ENCODE measurements around the gene UGT1A7. TPM values are rescaled to one million over a fixed set of nuclear protein-coding genes. Genes with fewer than 3 reads are reported as not detected.
A peak's percentile ranks its signal among the peaks of the same experiment; 100 is the strongest.
"Not testable (repeated sequence)": the region's sequence is repeated elsewhere in the genome, so short reads cannot be mapped to it uniquely, and the experiment has no call there.

The UGT1A7 gene
- total RNA-seq, 1 donor from 2014 or later: not detected

- intact Hi-C loops (cut with micrococcal nuclease): no loop called here
- Mint-ChIP-seq H3K4me3 (no peak overlapping the region), H3K27me3 (ENCODE audit: insufficient read depth) (peaks cover 9% of the 10 kb centered on the region), H3K36me3 (ENCODE audit: low read depth) (no peaks in the 10 kb centered on the region), H3K27ac (no peak overlapping the region), H3K9me3 (no peaks in the 10 kb centered on the region), H3K4me1 (ENCODE audit: low read depth) (no peaks in the 10 kb centered on the region)
- no peak for DNase-seq (ENCODE audit: low spot score)
Measured at GRCh38 chr2:233707940-233708644, 26.4 kb downstream of the UGT1A7 start.

- intact Hi-C loops (cut with micrococcal nuclease): no loop called here
- Mint-ChIP-seq H3K36me3 (ENCODE audit: low read depth) (no peaks in the 10 kb centered on the region), H3K4me3 (no peak overlapping the region), H3K9me3 (no peaks in the 10 kb centered on the region), H3K4me1 (ENCODE audit: low read depth) (no peaks in the 10 kb centered on the region), H3K27ac (no peak overlapping the region), H3K27me3 (ENCODE audit: insufficient read depth) (peaks cover 12% of the 10 kb centered on the region)
- DNase-seq (ENCODE audit: low spot score): no peak
Measured at GRCh38 chr2:233708942-233709341, 27.2 kb downstream of the UGT1A7 start.

- intact Hi-C loops (cut with micrococcal nuclease): loop anchor here (2.0 to 5.0 kb wide), 2 partner anchors 307 to 1104 kb away; no protein-coding TSS in a partner anchor
- Mint-ChIP-seq H3K4me3 (no peak overlapping the region), H3K27me3 (ENCODE audit: insufficient read depth) (peaks cover 11% of the 10 kb centered on the region), H3K4me1 (ENCODE audit: low read depth) (no peaks in the 10 kb centered on the region), H3K36me3 (ENCODE audit: low read depth) (no peaks in the 10 kb centered on the region), H3K9me3 (no peaks in the 10 kb centered on the region), H3K27ac (no peak overlapping the region)
- DNase-seq (ENCODE audit: low spot score): peak; percentile 40
Measured at GRCh38 chr2:233711312-233712008, 29.8 kb downstream of the UGT1A7 start.

- no peaks in the 10 kb centered on the region for H3K9me3 Mint-ChIP-seq
- peaks cover 11% of the 10 kb centered on the region for H3K27me3 Mint-ChIP-seq (ENCODE audit: insufficient read depth)
- DNase-seq (ENCODE audit: low spot score): no peak
- H3K36me3 Mint-ChIP-seq (ENCODE audit: low read depth): no peaks in the 10 kb centered on the region
- H3K4me1 Mint-ChIP-seq (ENCODE audit: low read depth): no peaks in the 10 kb centered on the region
- H3K4me3 Mint-ChIP-seq: no peak within 1 kb of the TSS
- no peak within 1 kb of the TSS for H3K27ac Mint-ChIP-seq
- intact Hi-C loops (cut with micrococcal nuclease): loop anchor here (5.0 kb wide), 1 partner anchor 1105 kb away; no protein-coding TSS in a partner anchor
Measured at GRCh38 chr2:233712611-233713261, 31.0 kb downstream of the UGT1A7 start, which contains the start of gene UGT1A5. TSS of gene UGT1A5 (plus strand) at chr2:233712907. CDS start at chr2:233712992, 85 bp downstream.

GRCh38 chr2:233713262-233713615, 31.5 kb downstream of the UGT1A7 start:
- peaks cover 13% of the 10 kb centered on the region for H3K27me3 Mint-ChIP-seq (ENCODE audit: insufficient read depth)
- intact Hi-C loops (cut with micrococcal nuclease): loop anchor here (5.0 kb wide), 1 partner anchor 1106 kb away; no protein-coding TSS in a partner anchor
- H3K27ac Mint-ChIP-seq: no peak overlapping the region
- H3K36me3 Mint-ChIP-seq (ENCODE audit: low read depth): no peaks in the 10 kb centered on the region
- no peaks in the 10 kb centered on the region for H3K4me1 Mint-ChIP-seq (ENCODE audit: low read depth)
- no peak overlapping the region for H3K4me3 Mint-ChIP-seq
- DNase-seq (ENCODE audit: low spot score): no peak
- no peaks in the 10 kb centered on the region for H3K9me3 Mint-ChIP-seq

GRCh38 chr2:233714121-233714520, 32.4 kb downstream of the UGT1A7 start:
- H3K9me3 Mint-ChIP-seq: no peaks in the 10 kb centered on the region
- DNase-seq (ENCODE audit: low spot score): no peak
- no peak overlapping the region for H3K4me3 Mint-ChIP-seq
- no peak overlapping the region for H3K27ac Mint-ChIP-seq
- intact Hi-C loops (cut with micrococcal nuclease): loop anchor here (5.0 kb wide), 1 partner anchor 1107 kb away; no protein-coding TSS in a partner anchor
- H3K36me3 Mint-ChIP-seq (ENCODE audit: low read depth): no peaks in the 10 kb centered on the region
- peaks cover 16% of the 10 kb centered on the region for H3K27me3 Mint-ChIP-seq (ENCODE audit: insufficient read depth)
- H3K4me1 Mint-ChIP-seq (ENCODE audit: low read depth): no peaks in the 10 kb centered on the region

- no peaks in the 10 kb centered on the region for H3K9me3 Mint-ChIP-seq
- DNase-seq (ENCODE audit: low spot score): no peak
- H3K36me3 Mint-ChIP-seq (ENCODE audit: low read depth): no peaks in the 10 kb centered on the region
- no peak within 1 kb of the TSS for H3K27ac Mint-ChIP-seq
- no peak within 1 kb of the TSS for H3K4me3 Mint-ChIP-seq
- H3K27me3 Mint-ChIP-seq (ENCODE audit: insufficient read depth): peaks cover 11% of the 10 kb centered on the region
- intact Hi-C loops (cut with micrococcal nuclease): no loop called here
- no peaks in the 10 kb centered on the region for H3K4me1 Mint-ChIP-seq (ENCODE audit: low read depth)
Measured at GRCh38 chr2:233718552-233718951, 36.9 kb downstream of the UGT1A7 start, which contains the start of gene UGT1A4. TSS of gene UGT1A4 (plus strand) at chr2:233718736. CDS start at chr2:233718821, 85 bp downstream.

GRCh38 chr2:233728723-233729301, 47.1 kb downstream of the UGT1A7 start, which contains the start of gene UGT1A3:
TSS of gene UGT1A3 (plus strand) at chr2:233729042. CDS start at chr2:233729127, 85 bp downstream.
- no peaks in the 10 kb centered on the region for H3K4me1 Mint-ChIP-seq (ENCODE audit: low read depth)
- intact Hi-C loops (cut with micrococcal nuclease): no loop called here
- H3K27me3 Mint-ChIP-seq (ENCODE audit: insufficient read depth): peaks cover 2% of the 10 kb centered on the region
- H3K4me3 Mint-ChIP-seq: no peak within 1 kb of the TSS
- no peak within 1 kb of the TSS for H3K27ac Mint-ChIP-seq
- DNase-seq (ENCODE audit: low spot score): no peak
- H3K36me3 Mint-ChIP-seq (ENCODE audit: low read depth): no peaks in the 10 kb centered on the region
- no peaks in the 10 kb centered on the region for H3K9me3 Mint-ChIP-seq

GRCh38 chr2:233736868-233737653, 55.4 kb downstream of the UGT1A7 start:
- H3K4me3 Mint-ChIP-seq; intact Hi-C loops (cut with micrococcal nuclease): not testable (repeated sequence)

GRCh38 chr2:233740870-233741269, 59.2 kb downstream of the UGT1A7 start:
- no peaks in the 10 kb centered on the region for H3K36me3 Mint-ChIP-seq (ENCODE audit: low read depth)
- no peaks in the 10 kb centered on the region for H3K9me3 Mint-ChIP-seq
- H3K27me3 Mint-ChIP-seq (ENCODE audit: insufficient read depth): no peaks in the 10 kb centered on the region
- no peak overlapping the region for H3K4me3 Mint-ChIP-seq
- no peak overlapping the region for H3K27ac Mint-ChIP-seq
- no peaks in the 10 kb centered on the region for H3K4me1 Mint-ChIP-seq (ENCODE audit: low read depth)
- intact Hi-C loops (cut with micrococcal nuclease): no loop called here
- no peak for DNase-seq (ENCODE audit: low spot score)

More at GRCh38 chr2:233736868-233737653, 55.4 kb downstream of the UGT1A7 start:
- not testable (repeated sequence) for H3K27ac Mint-ChIP-seq; DNase-seq (ENCODE audit: low spot score); H3K27me3 Mint-ChIP-seq (ENCODE audit: insufficient read depth); H3K4me1 Mint-ChIP-seq (ENCODE audit: low read depth); H3K9me3 Mint-ChIP-seq; H3K36me3 Mint-ChIP-seq (ENCODE audit: low read depth)

GRCh38 chr2:233743464-233744259, 62.0 kb downstream of the UGT1A7 start:
- Mint-ChIP-seq H3K27ac (no peak overlapping the region), H3K4me1 (ENCODE audit: low read depth) (no peaks in the 10 kb centered on the region), H3K36me3 (ENCODE audit: low read depth) (no peaks in the 10 kb centered on the region), H3K4me3 (no peak overlapping the region), H3K27me3 (ENCODE audit: insufficient read depth) (no peaks in the 10 kb centered on the region), H3K9me3 (no peaks in the 10 kb centered on the region)
- no peak for DNase-seq (ENCODE audit: low spot score)
- intact Hi-C loops (cut with micrococcal nuclease): no loop called here
